ENCODE results near the gene CAMKK1.

DNA sequence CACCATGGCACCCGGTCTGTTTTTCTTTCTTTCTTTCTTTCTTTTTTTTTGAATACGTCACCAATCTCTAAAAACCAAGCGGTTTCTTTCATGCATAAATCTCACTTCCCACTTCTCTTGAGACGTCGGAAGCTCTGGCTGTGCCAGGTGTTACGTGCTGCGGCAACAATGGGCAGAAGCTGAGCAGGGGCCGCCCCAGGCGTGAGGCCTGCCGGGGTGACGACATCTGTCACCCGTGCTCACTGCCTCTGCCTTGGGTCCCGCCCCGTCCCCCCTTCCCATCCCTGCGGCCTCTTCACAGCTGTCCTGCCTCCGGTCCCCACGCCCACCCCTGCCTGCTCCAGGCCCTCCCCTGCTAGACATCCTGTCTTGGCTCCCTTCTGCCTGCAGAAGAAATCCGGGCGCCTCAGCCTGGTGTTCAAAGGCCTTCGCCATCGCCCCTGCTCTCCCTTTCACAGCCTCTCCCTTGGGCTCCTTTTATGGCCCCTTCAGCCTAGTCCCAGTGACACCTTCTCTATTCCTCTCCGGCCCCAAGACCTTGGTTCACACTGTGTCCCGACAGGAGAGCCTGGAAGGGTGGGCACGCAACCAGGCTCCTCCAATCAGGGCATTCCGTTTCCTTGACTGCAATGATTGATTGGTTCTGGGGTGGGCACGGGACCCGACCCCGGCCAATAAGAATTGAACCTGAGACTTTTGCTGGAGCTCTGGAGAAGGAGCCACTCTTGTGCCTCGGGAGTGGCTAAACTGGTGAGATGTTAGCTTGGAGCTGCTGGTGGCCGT is 18.6 kb upstream of the CAMKK1 start:
- no peak for TF ChIP-seq EZH2 (IDR thresholded peaks at IDR 0.05)
- no peak for TF ChIP-seq FOXP2 (optimal IDR thresholded peaks at IDR 0.05; ENCODE audit: control extremely low read depth, extremely low read length, insufficient read depth)

Measured in SK-N-MC (cell line).